ENCODE measurements around the gene MRPS33.

MRPS33 gene

GRCh38 chr7:141023295-141023694, 8.5 kb upstream of the MRPS33 start:
- H3K4me3 ChIP-seq (ENCODE audit: low read depth, low read length) = no peak overlapping the region
- no peak for TF ChIP-seq CTCF (IDR thresholded peaks at IDR 0.05; ENCODE audit: low read depth, low read length)

- H3K4me3 ChIP-seq (ENCODE audit: low read depth, low read length) = no peak overlapping the region
- TF ChIP-seq CTCF (IDR thresholded peaks at IDR 0.05; ENCODE audit: low read depth, low read length) = no peak
Observed at GRCh38 chr7:141017555-141017954, 2.8 kb upstream of the MRPS33 start.

- H3K4me3 ChIP-seq (ENCODE audit: low read depth, low read length) = no peak overlapping the region
- TF ChIP-seq CTCF (IDR thresholded peaks at IDR 0.05; ENCODE audit: low read depth, low read length) = no peak
Observed at GRCh38 chr7:141016349-141016748, 1.6 kb upstream of the MRPS33 start.

GRCh38 chr7:141014125-141014523, 628 bp downstream of the MRPS33 start:
- H3K4me3 ChIP-seq (ENCODE audit: low read depth, low read length) = peak overlapping the region; percentile 67
- no peak for TF ChIP-seq CTCF (IDR thresholded peaks at IDR 0.05; ENCODE audit: low read depth, low read length)

DNA sequence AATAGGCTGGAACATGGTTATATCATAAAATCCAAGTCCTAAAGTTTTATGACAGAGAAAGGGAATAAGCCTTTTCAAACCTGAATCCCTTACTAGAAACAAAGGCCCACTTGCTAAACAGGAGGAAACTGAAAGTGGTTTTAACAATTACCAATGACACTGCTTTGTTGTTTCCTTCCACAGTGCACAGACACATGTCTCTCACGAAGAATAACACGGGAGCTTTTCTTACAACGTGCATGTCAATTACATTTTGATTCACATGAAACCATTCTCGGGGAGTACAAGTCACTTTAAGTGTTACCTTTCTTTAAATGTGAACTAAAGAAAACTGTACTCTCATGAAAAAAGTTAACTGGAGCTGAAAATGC, 1.4 kb downstream of the MRPS33 start:
- no peak for TF ChIP-seq CTCF (IDR thresholded peaks at IDR 0.05; ENCODE audit: low read depth, low read length)
- H3K4me3 ChIP-seq (ENCODE audit: low read depth, low read length) = no peak overlapping the region

DNA sequence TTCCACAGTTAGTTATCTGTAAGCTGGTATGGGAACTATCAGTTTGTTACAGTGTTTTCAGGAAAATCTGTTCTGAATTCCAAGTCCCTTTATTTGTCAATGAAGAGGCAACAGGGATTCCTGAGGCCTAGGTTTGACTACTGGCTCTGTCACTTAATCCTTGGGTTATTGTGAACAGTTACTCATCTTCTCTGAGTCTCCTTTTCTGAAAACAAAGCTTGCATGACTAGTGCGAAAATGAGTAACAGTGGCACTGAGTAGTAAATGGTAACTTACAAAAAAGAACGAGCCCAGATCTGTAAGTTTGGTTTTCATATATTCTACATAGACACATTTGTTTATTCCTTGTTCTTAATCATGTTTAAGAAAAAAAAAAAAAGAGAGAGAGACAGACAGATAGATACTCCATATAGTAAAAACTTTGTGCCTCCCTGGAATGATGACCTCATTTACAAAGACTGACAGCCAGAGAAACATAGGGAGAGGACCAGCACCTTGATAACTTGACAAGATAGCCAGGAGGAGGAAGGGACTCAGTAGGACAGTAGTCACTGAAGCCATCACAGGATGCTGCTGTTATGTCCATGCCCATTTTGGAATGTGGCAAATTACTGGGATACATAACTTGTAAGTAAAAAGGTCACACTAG, 1.9 kb downstream of the MRPS33 start:
- H3K4me3 ChIP-seq (ENCODE audit: low read depth, low read length) = no peak overlapping the region
- TF ChIP-seq CTCF (IDR thresholded peaks at IDR 0.05; ENCODE audit: low read depth, low read length) = no peak

- H3K4me3 ChIP-seq (ENCODE audit: low read depth, low read length) = no peak overlapping the region
- peak; percentile 37; the same call in 1 of the 2 replicates for TF ChIP-seq CTCF (IDR thresholded peaks at IDR 0.05; ENCODE audit: low read depth, low read length)
Observed at GRCh38 chr7:141012044-141012685, 2.6 kb downstream of the MRPS33 start.

Measured in WI38 (cell line).